Natural killer cell (primary cell): ENCODE data around the gene RAB3IP. TPM values are rescaled to one million over a fixed set of nuclear protein-coding genes. Genes with fewer than 3 reads are reported as not detected.

Source experiments
- ATAC-seq, 3 donors: fragments of 150-1000 bp in 2 of 3; fragments of 200-7000 bp in 1 of 3; cut with Tn5 transposase; 1 replicate in 1 of 3; 2 replicates in 2 of 3; pipeline ENCODE4 v1.10.0; 2021; ENCODE audit warnings: mild to moderate bottlenecking in 2 of 3, moderate library complexity in 2 of 3
- DNase-seq, 2 donors: peaks; one replicate each; pipeline versions ENCODE4 v3.0.0 to v3.0.0-alpha.2; 2013 to 2021; ENCODE audit warnings: mixed read lengths in 1 of 2
- H3K27ac ChIP-seq: one replicate; pipeline ENCODE4 v1.5.1; 2013; ENCODE audit warnings: mild to moderate bottlenecking, low read length
- H3K27me3 ChIP-seq: one replicate; pipeline ENCODE4 v1.6.1; 2013; ENCODE audit warnings: low read length; ENCODE audit not compliant: control insufficient read depth, insufficient read depth
- H3K36me3 ChIP-seq: one replicate; pipeline ENCODE4 v1.6.1; 2013; ENCODE audit warnings: low read length; ENCODE audit not compliant: control insufficient read depth, insufficient read depth
- H3K4me1 ChIP-seq: one replicate; pipeline ENCODE4 v1.6.1; 2013; ENCODE audit warnings: low read length; ENCODE audit not compliant: control insufficient read depth, insufficient read depth
- H3K4me3 ChIP-seq: one replicate; pipeline ENCODE4 v1.5.1; 2013; ENCODE audit warnings: low read length
- H3K9me3 ChIP-seq: one replicate; pipeline ENCODE4 v1.6.1; 2013; ENCODE audit warnings: low read length; ENCODE audit not compliant: control insufficient read depth, insufficient read depth
- H3K27ac Mint-ChIP-seq, 2 donors: one replicate each; pipeline ENCODE4 v1.8.0; 2022; ENCODE audit warnings: mild to moderate bottlenecking in 2 of 2, mixed read lengths in 2 of 2, moderate library complexity in 1 of 2
- H3K27me3 Mint-ChIP-seq, 2 donors: one replicate each; pipeline ENCODE4 v1.8.0; 2022; ENCODE audit warnings: low read depth in 2 of 2, mixed read lengths in 2 of 2
- H3K36me3 Mint-ChIP-seq: one replicate; pipeline ENCODE4 v1.8.0; 2022; ENCODE audit warnings: mixed read lengths
- H3K4me1 Mint-ChIP-seq, 2 donors: one replicate each; pipeline ENCODE4 v1.8.0; 2022; ENCODE audit warnings: mixed read lengths in 2 of 2
- H3K4me3 Mint-ChIP-seq: one replicate; pipeline ENCODE4 v1.8.0; 2022; ENCODE audit warnings: mild to moderate bottlenecking, moderate library complexity, mixed read lengths
- H3K9me3 Mint-ChIP-seq, 2 donors: one replicate each; pipeline ENCODE4 v1.8.0; 2022; ENCODE audit warnings: mixed read lengths in 2 of 2
- WGBS: methylation state at CpG from one replicate; pipeline ENCODE4 v1.1.7; 2013; ENCODE audit warnings: missing lambda C conversion rate; ENCODE audit not compliant: insufficient coverage; 5-methylcytosine and 5-hydroxymethylcytosine counted together
- intact Hi-C: fragments of 100-400 bp; cut with micrococcal nuclease; formaldehyde crosslinking; loops from one replicate; pipeline ENCODE4 v1.14.2; 2022
- total RNA-seq, 4 donors: library from RNA; stranded (reverse); fragments of 120-200 nt in 1 of 4; gene quantifications; one replicate each; pipeline versions ENCODE4 v1.2.3 to v1.2.4, GENCODE V29; 2013 to 2022
- TF ChIP-seq, protein P1 (sequence below): fragments of 200-600 bp; IDR thresholded peaks from one replicate; pipeline ENCODE4 v1.8.0; 2022; ENCODE audit warnings: antibody characterized with exemption

RAB3IP gene
- total RNA-seq, 3 donors from 2014 or later (not counting 1 experiment from before 2014, with no cell fraction given) = 6.7 to 8.7 (median 8.5) TPM

DNA sequence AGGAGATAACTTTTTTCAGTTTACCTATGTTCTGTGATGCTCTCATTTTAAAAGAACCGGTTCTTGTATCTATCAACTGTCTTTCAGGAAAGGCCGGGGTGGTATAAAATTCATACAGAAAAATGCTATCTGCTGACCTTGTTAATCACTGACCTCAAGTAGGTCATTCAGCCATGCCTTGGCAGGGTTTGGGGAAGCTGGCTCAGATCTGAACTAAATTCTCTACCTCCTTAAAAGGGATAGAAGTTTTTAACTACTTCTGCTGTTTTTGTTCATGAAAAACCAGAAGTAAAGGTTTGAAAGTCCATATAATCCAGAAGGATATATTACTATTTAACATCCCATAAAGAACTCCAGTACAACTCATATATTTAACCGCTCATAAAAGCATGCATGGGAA, 96.4 kb downstream of the RAB3IP start:
- WGBS = 68% methylated on average over 2 of the region's 3 CpGs
- intact Hi-C loops = no loop called here
- no peaks in the 10 kb centered on the region for H3K9me3 ChIP-seq
- H3K4me1 Mint-ChIP-seq = no peaks in the 10 kb centered on the region
- no peak overlapping the region for H3K4me3 Mint-ChIP-seq
- H3K36me3 Mint-ChIP-seq = no peaks in the 10 kb centered on the region
- no peaks in the 10 kb centered on the region for H3K9me3 Mint-ChIP-seq
- no peaks in the 10 kb centered on the region for H3K4me1 ChIP-seq
- peaks cover 11 to 13% of the 10 kb centered on the region in 2 donors for H3K27me3 Mint-ChIP-seq
- H3K36me3 ChIP-seq = no peaks in the 10 kb centered on the region
- no peak overlapping the region for H3K27ac ChIP-seq
- H3K27ac Mint-ChIP-seq = no peak overlapping the region
- ATAC-seq (no peak), DNase-seq (no peak)
- no peaks in the 10 kb centered on the region for H3K27me3 ChIP-seq
- no peak overlapping the region for H3K4me3 ChIP-seq
- TF ChIP-seq, protein P1, sequence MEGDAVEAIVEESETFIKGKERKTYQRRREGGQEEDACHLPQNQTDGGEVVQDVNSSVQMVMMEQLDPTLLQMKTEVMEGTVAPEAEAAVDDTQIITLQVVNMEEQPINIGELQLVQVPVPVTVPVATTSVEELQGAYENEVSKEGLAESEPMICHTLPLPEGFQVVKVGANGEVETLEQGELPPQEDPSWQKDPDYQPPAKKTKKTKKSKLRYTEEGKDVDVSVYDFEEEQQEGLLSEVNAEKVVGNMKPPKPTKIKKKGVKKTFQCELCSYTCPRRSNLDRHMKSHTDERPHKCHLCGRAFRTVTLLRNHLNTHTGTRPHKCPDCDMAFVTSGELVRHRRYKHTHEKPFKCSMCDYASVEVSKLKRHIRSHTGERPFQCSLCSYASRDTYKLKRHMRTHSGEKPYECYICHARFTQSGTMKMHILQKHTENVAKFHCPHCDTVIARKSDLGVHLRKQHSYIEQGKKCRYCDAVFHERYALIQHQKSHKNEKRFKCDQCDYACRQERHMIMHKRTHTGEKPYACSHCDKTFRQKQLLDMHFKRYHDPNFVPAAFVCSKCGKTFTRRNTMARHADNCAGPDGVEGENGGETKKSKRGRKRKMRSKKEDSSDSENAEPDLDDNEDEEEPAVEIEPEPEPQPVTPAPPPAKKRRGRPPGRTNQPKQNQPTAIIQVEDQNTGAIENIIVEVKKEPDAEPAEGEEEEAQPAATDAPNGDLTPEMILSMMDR = no peak

DNA sequence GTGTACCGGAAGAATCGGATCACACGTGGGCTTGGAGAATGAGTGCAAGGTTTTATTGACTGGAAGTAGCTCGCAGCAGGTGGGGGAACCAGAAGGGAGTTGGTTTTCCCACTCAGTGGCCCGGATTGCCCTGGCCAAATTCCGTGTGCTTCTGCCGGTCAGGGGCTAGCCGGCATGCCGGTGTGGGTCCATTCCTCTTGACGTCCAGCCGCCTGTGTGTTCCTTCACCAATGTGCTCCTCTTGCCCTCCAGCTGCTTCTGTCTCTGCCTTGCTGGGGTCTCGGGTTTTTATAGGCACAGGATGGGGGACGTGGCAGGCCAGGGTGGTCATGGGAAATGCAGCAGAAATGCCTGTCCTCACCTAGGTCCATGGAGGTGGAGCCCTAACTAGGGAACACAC, 97.4 kb downstream of the RAB3IP start:
- intact Hi-C loops = no loop called here
- ATAC-seq = no peak

DNA sequence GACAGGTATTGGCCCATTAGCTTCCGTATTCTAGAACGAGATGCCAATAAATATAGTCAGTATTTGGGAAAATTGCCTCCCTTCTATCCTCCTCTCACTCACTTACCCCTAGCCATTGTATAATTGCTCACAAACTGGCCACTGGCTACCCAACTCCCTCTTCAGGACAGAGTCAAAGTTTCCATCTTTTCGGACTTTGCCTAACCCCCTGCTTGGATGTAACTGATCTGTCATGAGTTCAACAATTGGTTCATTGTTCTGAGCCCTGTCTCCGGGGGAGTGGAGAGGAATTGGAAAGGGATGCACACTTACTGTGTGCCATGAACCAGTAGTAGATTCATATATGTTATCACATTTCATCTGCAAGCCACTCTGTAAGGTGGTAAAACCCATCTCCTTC, 98.5 kb downstream of the RAB3IP start:
- Histone ChIP-seq H3K4me1 (no peaks in the 10 kb centered on the region), H3K27me3 (no peaks in the 10 kb centered on the region), H3K9me3 (no peaks in the 10 kb centered on the region), H3K36me3 (no peaks in the 10 kb centered on the region), H3K27ac (no peak overlapping the region), H3K4me3 (no peak overlapping the region)
- ATAC-seq = no peak
- 100% methylated on average over 4 of the region's 4 CpGs for WGBS
- Mint-ChIP-seq H3K27ac (no peak overlapping the region), H3K36me3 (no peaks in the 10 kb centered on the region), H3K9me3 (no peaks in the 10 kb centered on the region), H3K27me3 (peaks cover 14 to 22% of the 10 kb centered on the region in 2 donors), H3K4me1 (no peaks in the 10 kb centered on the region), H3K4me3 (no peak overlapping the region)
- intact Hi-C loops = no loop called here
- DNase-seq = no peak
- TF ChIP-seq, protein P1 = no peak

More for the DNA sequence above, 97.4 kb downstream of the RAB3IP start:
- Mint-ChIP-seq H3K4me1 (no peaks in the 10 kb centered on the region), H3K27ac (no peak overlapping the region), H3K36me3 (no peaks in the 10 kb centered on the region), H3K9me3 (no peaks in the 10 kb centered on the region), H3K4me3 (no peak overlapping the region), H3K27me3 (peaks cover 14 to 21% of the 10 kb centered on the region in 2 donors)
- no peak overlapping the region for H3K4me3 ChIP-seq
- H3K9me3 ChIP-seq = no peaks in the 10 kb centered on the region
- 90% methylated on average over 13 of the region's 13 CpGs for WGBS
- no peak overlapping the region for H3K27ac ChIP-seq
- no peaks in the 10 kb centered on the region for H3K36me3 ChIP-seq
- H3K27me3 ChIP-seq = no peaks in the 10 kb centered on the region
- H3K4me1 ChIP-seq = no peaks in the 10 kb centered on the region
- TF ChIP-seq, protein P1 = no peak
- no peak for DNase-seq

DNA sequence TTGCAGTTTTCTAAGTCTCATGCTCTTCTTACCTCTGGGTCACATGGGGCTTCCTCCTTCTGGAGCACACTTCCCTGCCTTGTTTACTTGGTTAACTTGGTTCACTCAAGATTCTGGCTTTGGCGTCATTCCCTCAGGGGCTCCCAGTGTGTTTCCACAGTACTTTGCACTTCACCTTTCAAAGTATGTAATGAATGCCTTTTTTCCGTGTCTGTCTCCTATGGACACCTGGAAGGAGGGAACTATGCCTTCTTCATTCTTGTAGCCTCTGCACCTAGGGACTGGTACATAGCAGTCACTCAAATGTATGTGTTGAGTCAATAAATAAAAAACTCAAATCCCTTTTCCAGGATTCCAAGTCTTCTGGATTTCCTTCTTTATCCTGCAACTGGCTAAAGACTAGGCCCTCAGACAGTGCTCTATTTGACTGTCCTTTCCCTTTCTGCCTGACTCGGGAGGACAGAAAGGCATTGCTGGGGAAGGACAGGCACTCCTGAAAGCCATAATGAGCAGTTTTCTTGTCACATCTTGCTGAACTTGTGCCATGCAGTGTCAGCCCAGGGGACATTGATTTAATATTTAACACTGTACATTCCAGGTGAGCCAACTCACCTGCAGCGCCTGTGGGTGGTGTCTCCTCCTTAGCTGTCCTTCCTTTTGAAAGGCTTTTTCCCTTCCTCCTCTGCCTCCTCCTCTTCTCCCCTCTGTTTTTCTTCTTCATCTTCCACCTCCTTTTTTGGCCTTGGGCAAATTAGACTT, 99.2 kb downstream of the RAB3IP start:
- H3K4me3 Mint-ChIP-seq = no peak overlapping the region
- no peaks in the 10 kb centered on the region for H3K27me3 ChIP-seq
- no peaks in the 10 kb centered on the region for H3K9me3 ChIP-seq
- DNase-seq (no peak), ATAC-seq (no peak)
- no peaks in the 10 kb centered on the region for H3K4me1 Mint-ChIP-seq
- no peaks in the 10 kb centered on the region for H3K9me3 Mint-ChIP-seq
- no peak overlapping the region for H3K4me3 ChIP-seq
- H3K36me3 Mint-ChIP-seq = no peaks in the 10 kb centered on the region
- H3K27ac ChIP-seq = no peak overlapping the region
- TF ChIP-seq, protein P1 = no peak
- H3K36me3 ChIP-seq = no peaks in the 10 kb centered on the region
- no peak overlapping the region for H3K27ac Mint-ChIP-seq
- WGBS = 89% methylated on average over 4 of the region's 4 CpGs
- H3K4me1 ChIP-seq = no peaks in the 10 kb centered on the region
- H3K27me3 Mint-ChIP-seq = peaks cover 7 to 18% of the 10 kb centered on the region in 2 donors
- intact Hi-C loops = no loop called here
